ENCODE measurements around the gene ALDOC.

Gene ALDOC

DNA sequence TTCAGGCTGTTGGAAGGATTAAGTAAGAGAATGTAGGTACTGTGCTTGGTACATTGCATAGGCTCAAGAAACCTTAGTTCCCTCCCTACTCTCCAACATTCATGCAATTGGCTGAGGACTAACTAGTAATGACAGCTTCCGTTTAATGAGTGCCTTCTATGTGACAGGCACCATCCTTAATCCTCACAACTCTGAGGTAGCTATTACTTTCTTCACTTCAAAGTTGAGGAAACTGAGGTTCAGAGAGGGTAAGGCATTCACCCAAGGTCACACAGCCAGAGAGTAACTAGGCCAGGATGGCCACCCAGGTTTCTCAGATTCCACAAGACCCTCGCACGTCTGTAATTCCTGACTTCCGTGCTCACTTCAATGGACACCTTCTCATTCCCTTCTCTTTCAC, 46.4 kb downstream of the ALDOC start:
- no peak for DNase-seq

DNA sequence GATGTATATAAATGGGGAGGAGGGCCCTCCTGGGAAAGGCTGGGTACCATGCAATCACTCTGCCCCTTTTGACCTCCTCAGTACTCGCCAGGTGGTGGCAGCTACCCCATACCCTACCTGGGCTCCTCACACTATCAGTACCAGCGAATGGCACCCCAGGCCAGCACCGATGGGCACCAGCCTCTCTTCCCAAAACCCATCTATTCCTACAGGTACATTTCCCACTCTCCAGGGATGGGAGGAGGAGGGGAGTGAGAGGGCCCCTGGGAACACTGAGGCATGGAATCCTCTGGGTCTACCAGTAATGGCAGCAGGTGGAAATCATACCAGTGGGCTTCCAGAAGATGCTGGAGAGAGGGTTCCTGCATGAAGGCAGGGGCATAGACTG, 47.7 kb downstream of the ALDOC start:
- DNase-seq: no peak

DNA sequence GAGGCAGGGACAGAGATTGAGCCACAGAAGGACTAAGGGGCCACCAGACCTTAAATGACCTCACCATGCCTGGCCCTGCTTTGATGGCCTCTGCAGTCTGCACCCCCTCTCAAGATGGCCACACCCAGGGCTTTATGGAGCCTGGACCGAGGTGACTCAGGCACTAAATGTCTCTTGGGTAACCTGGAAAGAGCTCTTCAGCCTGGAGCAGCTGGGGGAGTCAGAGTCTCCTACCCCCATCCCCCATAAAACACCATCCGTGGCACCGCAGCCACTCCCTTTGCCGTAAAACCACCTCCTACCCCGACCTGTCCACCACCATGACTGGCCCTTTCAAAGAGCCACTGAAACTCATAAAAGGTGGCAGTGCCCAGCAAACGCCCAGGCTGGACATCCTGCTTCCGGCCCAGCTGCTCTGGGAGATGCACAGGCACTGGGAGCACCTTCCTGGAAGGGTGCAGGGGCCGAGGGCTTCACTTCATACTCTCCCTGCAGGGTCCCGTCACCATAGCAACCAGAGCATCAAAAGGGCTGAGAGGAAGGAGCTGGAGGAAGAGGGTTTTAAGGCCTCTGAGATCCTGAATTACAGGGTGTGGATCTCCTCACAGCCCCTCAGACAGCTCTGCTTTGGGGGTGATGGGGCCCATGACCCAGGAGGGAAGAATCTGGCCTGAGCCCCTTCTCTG, 48.2 kb downstream of the ALDOC start:
- no peak for DNase-seq

DNA sequence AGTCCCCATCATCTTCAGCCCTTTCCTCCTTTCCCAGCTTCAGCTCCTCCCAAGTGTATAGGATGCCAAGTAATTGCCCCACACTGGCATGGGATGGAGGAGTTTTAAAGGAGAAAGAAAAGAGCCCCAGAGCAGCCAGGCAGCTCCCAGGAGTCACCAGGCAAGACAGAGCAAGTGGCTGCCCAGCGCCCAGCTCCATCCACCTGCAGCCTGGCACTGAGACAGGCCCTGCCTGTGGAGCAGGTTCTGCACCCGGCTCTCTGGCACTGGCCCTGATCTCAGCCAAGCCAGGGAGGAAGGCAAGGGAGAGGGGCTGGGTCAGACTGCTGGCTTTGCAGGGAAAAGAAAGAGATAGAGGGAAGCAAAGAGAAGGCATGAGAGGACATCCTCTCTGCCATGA, 48.8 kb downstream of the ALDOC start:
- DNase-seq: no peak

DNA sequence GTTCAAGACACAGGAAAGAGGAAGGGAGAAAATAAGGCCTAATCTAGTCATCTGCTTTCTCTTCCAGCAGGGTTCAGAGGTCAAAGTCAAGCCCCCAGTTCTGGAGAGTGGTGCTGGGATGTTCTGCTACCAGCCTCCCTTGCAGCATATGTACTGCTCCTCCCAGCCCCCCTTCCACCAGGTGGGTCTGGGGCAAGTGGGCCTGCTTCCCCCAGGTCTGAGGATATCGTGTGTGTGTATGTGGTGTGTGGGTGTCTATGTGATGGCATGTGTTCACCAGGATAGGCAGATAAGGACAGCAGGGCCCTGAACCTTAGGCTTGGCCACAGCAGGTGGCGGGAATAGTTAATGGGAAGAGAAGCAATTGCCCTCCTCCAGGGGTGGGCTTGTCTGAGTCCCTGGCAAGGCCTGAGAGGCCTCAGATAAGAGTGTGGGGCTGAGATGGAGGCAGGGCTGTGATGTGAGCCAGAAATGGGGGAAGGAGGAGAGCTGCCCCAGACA, 49.5 kb downstream of the ALDOC start:
- DNase-seq: no peak

DNA sequence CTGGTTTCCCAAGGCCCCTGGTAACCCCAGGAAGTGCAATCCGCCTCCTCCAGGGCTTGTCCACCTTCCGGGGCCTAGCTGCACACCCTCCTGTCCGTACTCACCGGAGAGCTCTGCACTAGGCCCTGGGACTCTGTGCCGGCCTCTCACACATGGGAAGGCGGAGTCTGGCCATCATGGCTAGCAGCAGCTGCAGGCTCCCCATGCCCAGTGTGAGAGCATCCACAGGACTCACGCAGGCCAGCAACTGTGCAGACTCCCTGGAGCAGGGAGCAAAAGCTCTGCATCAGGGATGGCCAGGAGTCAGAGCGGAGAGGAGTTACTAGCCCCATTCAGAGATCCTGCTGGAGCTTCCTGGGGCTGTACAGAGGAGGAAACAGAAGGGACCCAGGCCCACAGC, 50.3 kb downstream of the ALDOC start:
- no peak for DNase-seq

DNA sequence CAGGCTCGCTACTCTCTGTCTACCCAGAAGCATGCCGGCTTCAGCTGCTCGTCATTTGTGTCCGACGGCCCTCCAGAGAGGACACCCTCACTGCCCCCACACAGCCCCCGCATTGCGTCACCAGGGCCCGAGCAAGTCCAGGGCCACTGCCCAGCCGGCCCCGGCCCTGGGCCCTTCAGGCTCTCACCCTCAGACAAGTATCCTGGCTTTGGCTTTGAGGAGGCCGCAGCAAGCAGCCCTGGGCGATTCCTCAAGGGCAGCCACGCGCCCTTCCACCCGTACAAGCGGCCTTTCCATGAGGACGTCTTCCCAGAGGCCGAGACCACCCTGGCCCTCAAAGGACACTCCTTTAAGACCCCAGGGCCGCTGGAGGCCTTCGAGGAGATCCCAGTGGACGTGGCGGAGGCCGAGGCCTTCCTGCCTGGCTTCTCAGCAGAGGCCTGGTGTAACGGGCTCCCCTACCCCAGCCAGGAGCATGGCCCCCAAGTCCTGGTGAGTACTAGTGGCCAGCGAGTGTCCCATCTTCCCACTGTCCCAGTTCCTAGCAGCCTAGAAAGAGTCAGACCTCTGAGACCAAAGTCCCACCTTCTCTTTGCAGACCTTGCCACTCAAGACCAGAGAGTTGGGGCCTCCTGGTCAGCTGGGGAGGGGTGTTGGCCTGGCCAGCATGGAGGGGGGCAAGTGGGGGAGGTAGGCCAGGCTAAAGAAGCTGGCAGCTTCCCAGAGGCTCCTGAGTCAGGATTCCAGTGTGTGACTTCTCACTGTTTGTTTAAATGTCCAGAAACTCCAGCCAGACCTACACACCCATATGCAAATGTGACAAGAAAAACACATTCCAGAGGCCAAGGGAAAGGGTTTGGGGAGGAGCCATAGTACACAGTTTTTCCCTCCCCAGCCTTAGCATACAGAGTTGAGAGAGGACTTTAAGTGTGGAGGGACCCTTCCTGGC, 51.9 kb downstream of the ALDOC start:
- DNase-seq: no peak

DNA sequence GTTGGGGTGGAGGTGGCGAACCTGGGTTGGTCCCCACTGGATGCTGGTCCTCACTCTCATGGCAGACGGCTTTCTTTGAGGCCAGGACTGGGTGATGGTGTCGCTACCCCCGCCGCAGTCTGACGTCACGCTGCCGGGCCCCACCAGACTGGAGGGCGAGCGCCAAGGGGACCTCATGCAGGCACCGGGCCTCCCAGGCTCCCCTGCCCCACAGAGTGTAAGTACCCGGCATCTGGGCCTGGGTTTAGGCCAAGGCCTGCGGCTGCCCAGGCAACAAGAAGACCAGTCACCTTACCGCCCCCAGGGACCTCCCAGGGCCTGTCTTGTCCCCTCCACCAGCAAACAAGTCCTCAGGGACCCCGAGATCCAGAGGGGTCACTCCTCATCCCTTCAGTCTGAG, 52.8 kb downstream of the ALDOC start:
- DNase-seq: no peak

DNA sequence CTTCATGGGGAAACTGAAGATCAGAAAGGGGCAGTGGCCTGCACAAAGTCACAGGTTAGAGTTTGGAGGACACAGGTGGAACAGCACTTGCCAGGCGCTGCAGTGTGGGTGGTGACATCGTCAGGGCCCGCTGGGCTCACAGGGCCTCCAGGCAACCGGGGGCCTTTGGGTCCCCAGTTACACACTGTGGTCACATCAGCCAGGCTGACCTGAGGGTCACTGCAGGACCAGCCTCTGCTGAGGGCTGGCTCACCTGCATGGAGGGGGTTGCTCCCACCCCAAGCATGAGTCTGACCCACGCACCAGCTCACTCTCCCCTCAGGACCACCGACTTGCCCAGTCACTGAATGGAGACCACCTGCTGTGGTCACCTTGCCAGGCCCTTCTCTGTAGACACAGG, 53.5 kb downstream of the ALDOC start:
- DNase-seq: no peak
